Endothelial cell of umbilical vein (primary cell): ENCODE results near the gene APP. TPM values are rescaled to one million over a fixed set of nuclear protein-coding genes. Genes with fewer than 3 reads are reported as not detected.
"Not testable (repeated sequence)": the region's sequence is repeated elsewhere in the genome, so short reads cannot be mapped to it uniquely, and the experiment has no call there.

Experiments used
- BruUV-seq: library from RNA; stranded (reverse); fragments of 400-500 nt; replicated peaks from 2 replicates; lab custom pipeline; 2021; lab: Mats Ljungman, UMichigan
- CTCF ChIA-PET: fragments of 300-600, 350-600 bp; sonication (Branson Sonifier 250); formaldehyde crosslinking; loops from one replicate; lab custom pipeline; 2021; ENCODE audit warnings: antibody characterized with exemption, inconsistent platforms; lab: Charles Lee
- POLR2A ChIA-PET: fragments of 300-600, 350-600 bp; sonication (Branson Sonifier 250); formaldehyde crosslinking; loops from one replicate; lab custom pipeline; 2021; ENCODE audit warnings: antibody characterized with exemption, inconsistent platforms; lab: Charles Lee
- DNase-seq: peaks from one replicate; pipeline ENCODE4 v3.0.0-alpha.2; 2011; ENCODE audit warnings: low read depth, low spot score
- FAIRE-seq: peaks from 2 replicates; lab custom pipeline; 2011; peaks lifted over from hg19 to GRCh38; lab: Jason Lieb, UNC
- H2AFZ ChIP-seq: 2 replicates; pipeline ENCODE4 v1.6.0; 2012; ENCODE audit warnings: low read depth, low read length, control low read depth, inconsistent platforms
- H3K27ac ChIP-seq: 2 replicates; pipeline ENCODE4 v1.5.1; 2011; ENCODE audit warnings: low read depth, mild to moderate bottlenecking, control low read depth, low read length, moderate library complexity; ENCODE audit not compliant: insufficient read depth
- H3K27me3 ChIP-seq, 2 experiments: 2 replicates each; pipeline versions ENCODE4 v1.6.0 to v1.6.1; 2011; ENCODE audit warnings: low read length in 2 of 2, mixed read lengths in 1 of 2; ENCODE audit not compliant: control insufficient read depth in 2 of 2, insufficient read depth in 2 of 2
- H3K36me3 ChIP-seq, 2 experiments: 2 replicates in 1 of 2; 3 replicates in 1 of 2; pipeline ENCODE4 v1.5.1; 2011; ENCODE audit warnings: low read length in 2 of 2, mild to moderate bottlenecking in 1 of 2, moderate library complexity in 1 of 2; ENCODE audit not compliant: control insufficient read depth in 2 of 2, insufficient read depth in 2 of 2; ENCODE audit errors: extremely low read depth in 1 of 2
- H3K4me1 ChIP-seq: 3 replicates; pipeline ENCODE4 v1.5.1; 2011; ENCODE audit warnings: mild to moderate bottlenecking, low read length; ENCODE audit not compliant: control insufficient read depth, insufficient read depth; ENCODE audit errors: extremely low read depth
- H3K4me2 ChIP-seq: 2 replicates; pipeline ENCODE4 v1.6.1; 2011; ENCODE audit warnings: low read length, control low read depth, mixed read lengths; ENCODE audit not compliant: insufficient read depth
- H3K4me3 ChIP-seq, 3 experiments: fragments of 200-600 bp in 1 of 3; sonication (generic), shearing (Covaris generic) in 1 of 3; replicated peaks in 1 of 3; 2 replicates each; pipeline ENCODE4 v1.5.1; 2011 to 2016; ENCODE audit warnings: control low read depth in 3 of 3, low read length in 3 of 3, mild to moderate bottlenecking in 2 of 3, inconsistent platforms in 1 of 3, low read depth in 1 of 3, moderate library complexity in 1 of 3; ENCODE audit not compliant: insufficient read depth in 1 of 3
- H3K79me2 ChIP-seq: 2 replicates; pipeline ENCODE4 v1.6.0; 2012; ENCODE audit warnings: low read length, inconsistent platforms; ENCODE audit not compliant: control insufficient read depth, insufficient read depth
- H3K9ac ChIP-seq: replicated peaks from 2 replicates; pipeline ENCODE3; 2011; ENCODE audit warnings: low read length, control low read depth; ENCODE audit not compliant: insufficient read depth; ENCODE audit errors: extremely low read depth
- H3K9me1 ChIP-seq: replicated peaks from 3 replicates; pipeline ENCODE4 v1.6.0; 2011; ENCODE audit warnings: mild to moderate bottlenecking, low read length; ENCODE audit not compliant: control insufficient read depth, insufficient read depth; ENCODE audit errors: extremely low read depth
- H3K9me3 ChIP-seq: replicated peaks from 2 replicates; pipeline ENCODE4 v1.5.1; 2012; ENCODE audit warnings: low read length, inconsistent platforms; ENCODE audit not compliant: control insufficient read depth, insufficient read depth
- H4K20me1 ChIP-seq: replicated peaks from 2 replicates; pipeline ENCODE3; 2011; ENCODE audit warnings: mild to moderate bottlenecking, low read length; ENCODE audit not compliant: control insufficient read depth, insufficient read depth; ENCODE audit errors: extremely low read depth
- CTCF ChIP-seq, 2 donors: IDR thresholded peaks; 1 replicate in 1 of 2; 2 replicates in 1 of 2; pipeline ENCODE4 v1.5.1; 2011; ENCODE audit warnings: low read length in 2 of 2, mild to moderate bottlenecking in 2 of 2, moderate library complexity in 2 of 2, control low read depth in 1 of 2, inconsistent platforms in 1 of 2, low read depth in 1 of 2; ENCODE audit not compliant: insufficient read depth in 1 of 2; ENCODE audit errors: extremely low read depth in 1 of 2
- EZH2 ChIP-seq: IDR thresholded peaks from 2 replicates; pipeline ENCODE4 v1.6.1; 2012; ENCODE audit warnings: borderline replicate concordance, low read depth, mild to moderate bottlenecking, moderate library complexity, low read length, inconsistent platforms; ENCODE audit not compliant: severe bottlenecking
- FOS ChIP-seq: IDR thresholded peaks from 2 replicates; pipeline ENCODE4 v1.6.1; 2011; ENCODE audit warnings: mild to moderate bottlenecking, low read length, moderate library complexity, borderline replicate concordance; ENCODE audit not compliant: insufficient read depth
- GATA2 ChIP-seq: IDR thresholded peaks from 2 replicates; pipeline ENCODE4 v1.7.0; 2011; ENCODE audit warnings: low read depth, mild to moderate bottlenecking, moderate library complexity, mixed read lengths, low read length; ENCODE audit not compliant: insufficient read length, insufficient read depth
- JUN ChIP-seq: IDR thresholded peaks from 2 replicates; pipeline ENCODE4 v1.6.1; 2011; ENCODE audit warnings: borderline replicate concordance, low read depth; ENCODE audit not compliant: insufficient read length, insufficient read depth
- MYC ChIP-seq: IDR thresholded peaks from one replicate; pipeline ENCODE4 v1.6.1; 2011; ENCODE audit warnings: mild to moderate bottlenecking, low read depth, low read length
- POLR2A ChIP-seq: IDR thresholded peaks from 2 replicates; pipeline ENCODE4 v1.6.1; 2012; ENCODE audit warnings: low read depth, mild to moderate bottlenecking, control low read depth, low read length
- POLR2AphosphoS5 ChIP-seq: IDR thresholded peaks from 2 replicates; pipeline ENCODE4 v1.6.1; 2012; ENCODE audit warnings: low read depth, mild to moderate bottlenecking, control low read depth, low read length, moderate library complexity; ENCODE audit not compliant: insufficient read depth
- dilution Hi-C: fragments of 300-500 bp; cut with MboI; formaldehyde crosslinking; loops from one replicate; pipeline ENCODE4 v1.15.0; 2019; ENCODE audit warnings: low sequenced_read_pairs; ENCODE audit not compliant: extremely low pct_ligation_motif_present
- intact Hi-C: fragments of 100-400 bp; cut with micrococcal nuclease; formaldehyde crosslinking; loops from one replicate; pipeline ENCODE4 v1.10.0; 2022
- polyA plus RNA-seq, 4 experiments: library from polyadenylated mRNA; depleted of rRNA in 3 of 4; stranded (reverse) in 3 of 4; unstranded in 1 of 4; fragments of >200 nt; gene quantifications; 2 replicates each; pipeline versions ENCODE4 v1.2.1 to v1.2.3, GENCODE V29; 2011 to 2012; ENCODE audit warnings: missing spikeins in 1 of 4
- total RNA-seq: library from RNA; stranded (reverse); gene quantifications from 2 replicates; pipeline ENCODE4 v1.2.3, GENCODE V29; 2021
- TF ChIP-seq, protein P1 (sequence below): IDR thresholded peaks from 2 replicates; pipeline ENCODE4 v1.6.1; 2011; ENCODE audit not compliant: insufficient read depth, insufficient read length

Gene APP
- total and polyA plus RNA-seq, 2 donors (not counting 3 experiments of a cell fraction or from before 2014, with no cell fraction given), result 914 to 928 TPM

- Histone ChIP-seq H3K9me1 (no peaks in the 10 kb centered on the region), H3K4me2 (no peak overlapping the region), H3K4me1 (peaks cover 25% of the 10 kb centered on the region), H3K79me2 (peaks cover 91% of the 10 kb centered on the region), H4K20me1 (peaks cover 17% of the 10 kb centered on the region), H3K36me3 (peaks cover 0 to 3% of the 10 kb centered on the region in 2 experiments), H3K4me3 (no peak overlapping the region), H3K27me3 (no peaks in the 10 kb centered on the region), H3K27ac (no peak overlapping the region), H2AFZ (no peak overlapping the region), H3K9me3 (no peaks in the 10 kb centered on the region), H3K9ac (no peak overlapping the region)
- intact Hi-C loops, result no loop called here
- dilution Hi-C loops, result no loop called here
- TF ChIP-seq JUN (no peak), POLR2AphosphoS5 (no peak)
- CTCF ChIA-PET, result interaction anchor here (1.0 kb wide), 1 partner anchor 13 kb away, joined by 3 read pairs; no protein-coding TSS in a partner anchor
- FAIRE-seq, result no peak
- no TSS peak for BruUV-seq
- POLR2A ChIA-PET, result no interaction called here
- DNase-seq, result no peak
Observed at GRCh38 chr21:26135520-26135919, 35.0 kb downstream of the APP start.

- intact Hi-C loops, result no loop called here
- Histone ChIP-seq H3K4me2 (no peak overlapping the region), H3K4me1 (peaks cover 23% of the 10 kb centered on the region), H3K27ac (no peak overlapping the region), H3K27me3 (no peaks in the 10 kb centered on the region), H4K20me1 (peaks cover 20% of the 10 kb centered on the region), H3K36me3 (peaks cover 0 to 3% of the 10 kb centered on the region in 2 experiments), H3K79me2 (peaks cover 96% of the 10 kb centered on the region), H3K4me3 (no peak overlapping the region), H3K9me1 (no peaks in the 10 kb centered on the region), H3K9me3 (no peaks in the 10 kb centered on the region), H2AFZ (no peak overlapping the region), H3K9ac (no peak overlapping the region)
- ChIA-PET CTCF (interaction anchor here (1.6 kb wide), 1 partner anchor 53 kb away, joined by 3 read pairs; no protein-coding TSS in a partner anchor), POLR2A (no interaction called here)
- dilution Hi-C loops, result no loop called here
- no TSS peak for BruUV-seq
- no peak for TF ChIP-seq CTCF (IDR thresholded peaks at IDR 0.05; ENCODE audit: extremely low read depth in 1 of 2, insufficient read depth in 1 of 2, low read depth in 1 of 2, low read length in 2 of 2)
- TF ChIP-seq, protein P1, sequence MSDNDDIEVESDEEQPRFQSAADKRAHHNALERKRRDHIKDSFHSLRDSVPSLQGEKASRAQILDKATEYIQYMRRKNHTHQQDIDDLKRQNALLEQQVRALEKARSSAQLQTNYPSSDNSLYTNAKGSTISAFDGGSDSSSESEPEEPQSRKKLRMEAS, result no peak
- no peak for TF ChIP-seq POLR2AphosphoS5
- TF ChIP-seq GATA2, result no peak
- TF ChIP-seq MYC, result no peak
- TF ChIP-seq FOS, result no peak
- TF ChIP-seq POLR2A, result no peak
- no peak for TF ChIP-seq EZH2
- no peak for TF ChIP-seq JUN
- no peak for DNase-seq
- FAIRE-seq, result no peak
Observed at GRCh38 chr21:26131554-26131953, 39.0 kb downstream of the APP start.

DNA sequence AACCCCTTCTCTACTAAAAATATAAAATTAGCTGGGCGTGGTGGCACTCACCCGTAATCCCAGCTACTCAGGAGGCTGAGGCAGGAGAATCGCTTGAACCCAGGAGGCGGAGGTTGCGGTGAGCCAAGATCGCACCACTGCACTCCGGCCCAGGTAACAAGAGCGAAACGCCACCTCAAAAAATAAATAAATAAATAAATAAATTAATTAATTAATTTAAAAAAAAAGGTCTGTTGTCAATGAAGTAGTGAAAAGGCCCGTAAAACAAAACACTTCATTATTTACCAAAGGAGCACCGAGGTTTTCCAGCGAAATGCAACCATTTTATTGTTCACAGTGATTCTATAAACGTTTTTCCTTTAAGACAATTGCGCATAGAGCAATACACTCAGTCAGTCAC is 39.5 kb downstream of the APP start:
- H3K4me2 ChIP-seq, H3K27ac ChIP-seq, H3K27me3 ChIP-seq, POLR2A ChIA-PET, H2AFZ ChIP-seq, dilution Hi-C loops, DNase-seq, H3K9me1 ChIP-seq, H3K4me3 ChIP-seq, H3K36me3 ChIP-seq, BruUV-seq, FAIRE-seq, H3K9ac ChIP-seq, intact Hi-C loops, H3K9me3 ChIP-seq: not testable (repeated sequence)
- CTCF ChIA-PET, result interaction anchor here (1.3 to 1.6 kb wide), 2 partner anchors 16 to 52 kb away, joined by 3 read pairs; no protein-coding TSS in a partner anchor
- H4K20me1 ChIP-seq, result peaks cover 20% of the 10 kb centered on the region
- H3K79me2 ChIP-seq, result peaks cover 96% of the 10 kb centered on the region
- H3K4me1 ChIP-seq, result peaks cover 28% of the 10 kb centered on the region
